Mesothelial cell of epicardium (in vitro differentiated cells): ENCODE results near the gene TMEM176B. TPM values are rescaled to one million over a fixed set of nuclear protein-coding genes. Genes with fewer than 3 reads are reported as not detected.
A peak's percentile ranks its signal among the peaks of the same experiment; 100 is the strongest.

Source experiments
- DNase-seq, 2 experiments: peaks; one replicate each; pipeline ENCODE4 v3.0.0; 2021; ENCODE audit warnings: low spot score in 2 of 2; ENCODE audit not compliant: unreplicated experiment in 2 of 2
- H3K27ac Mint-ChIP-seq: 2 replicates; pipeline ENCODE4 v1.8.0; 2021; ENCODE audit warnings: mixed read lengths
- H3K27me3 Mint-ChIP-seq: 2 replicates; pipeline ENCODE4 v1.8.0; 2021; ENCODE audit warnings: low read depth, mixed read lengths
- H3K36me3 Mint-ChIP-seq: 2 replicates; pipeline ENCODE4 v1.8.0; 2021; ENCODE audit warnings: mixed read lengths
- H3K4me1 Mint-ChIP-seq: 2 replicates; pipeline ENCODE4 v1.8.0; 2021; ENCODE audit warnings: mixed read lengths
- H3K4me3 Mint-ChIP-seq: 2 replicates; pipeline ENCODE4 v1.8.0; 2021; ENCODE audit warnings: mild to moderate bottlenecking, moderate library complexity, mixed read lengths
- H3K9me3 Mint-ChIP-seq: 2 replicates; pipeline ENCODE4 v1.8.0; 2021; ENCODE audit warnings: mixed read lengths
- total RNA-seq: library from RNA; stranded (reverse); gene quantifications from 3 replicates; pipeline ENCODE4 v1.2.1, GENCODE V29; 2021
- TF ChIP-seq, protein P1 (sequence below): fragments of 200-600 bp; sonication (generic); IDR thresholded peaks from one replicate; pipeline ENCODE4 v1.5.0; 2021; ENCODE audit warnings: antibody characterized with exemption; ENCODE audit not compliant: unreplicated experiment

The TMEM176B gene
- total RNA-seq, 1 donor from 2014 or later: 2.3 TPM

DNA sequence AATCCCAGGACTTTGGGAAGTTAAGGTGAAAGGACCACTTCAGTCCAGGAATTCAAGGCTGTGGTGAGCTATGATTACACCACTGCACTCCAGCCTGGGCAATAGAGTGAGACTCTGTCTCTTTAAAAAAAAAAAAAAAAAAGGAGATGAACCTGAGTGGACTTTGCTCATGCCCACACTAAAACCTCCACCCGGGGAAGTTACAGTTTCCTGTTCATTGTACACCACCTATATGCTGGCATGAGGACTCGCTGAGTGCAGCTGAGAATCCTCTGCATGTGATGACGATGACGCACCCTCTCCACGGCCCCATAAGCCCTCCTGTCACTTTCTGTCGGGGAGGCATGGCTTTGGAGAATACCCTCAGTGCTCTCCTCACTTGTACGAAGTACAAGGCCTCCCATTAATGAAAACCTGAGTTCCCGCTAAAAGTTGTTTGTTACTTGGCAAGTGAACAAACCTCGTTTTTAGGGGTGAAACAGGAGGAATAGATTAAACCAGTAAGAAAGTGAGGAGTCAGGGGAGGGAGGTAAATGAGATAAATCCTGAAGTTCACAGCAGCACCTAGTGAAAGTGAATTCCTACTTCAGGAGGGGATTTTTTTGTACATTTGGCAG, 15.9 kb downstream of the TMEM176B start:
- Mint-ChIP-seq H3K27ac (no peak overlapping the region), H3K36me3 (no peaks in the 10 kb centered on the region), H3K9me3 (no peaks in the 10 kb centered on the region), H3K27me3 (peaks cover 55% of the 10 kb centered on the region), H3K4me3 (no peak overlapping the region), H3K4me1 (peaks cover 27% of the 10 kb centered on the region)
- TF ChIP-seq, protein P1, sequence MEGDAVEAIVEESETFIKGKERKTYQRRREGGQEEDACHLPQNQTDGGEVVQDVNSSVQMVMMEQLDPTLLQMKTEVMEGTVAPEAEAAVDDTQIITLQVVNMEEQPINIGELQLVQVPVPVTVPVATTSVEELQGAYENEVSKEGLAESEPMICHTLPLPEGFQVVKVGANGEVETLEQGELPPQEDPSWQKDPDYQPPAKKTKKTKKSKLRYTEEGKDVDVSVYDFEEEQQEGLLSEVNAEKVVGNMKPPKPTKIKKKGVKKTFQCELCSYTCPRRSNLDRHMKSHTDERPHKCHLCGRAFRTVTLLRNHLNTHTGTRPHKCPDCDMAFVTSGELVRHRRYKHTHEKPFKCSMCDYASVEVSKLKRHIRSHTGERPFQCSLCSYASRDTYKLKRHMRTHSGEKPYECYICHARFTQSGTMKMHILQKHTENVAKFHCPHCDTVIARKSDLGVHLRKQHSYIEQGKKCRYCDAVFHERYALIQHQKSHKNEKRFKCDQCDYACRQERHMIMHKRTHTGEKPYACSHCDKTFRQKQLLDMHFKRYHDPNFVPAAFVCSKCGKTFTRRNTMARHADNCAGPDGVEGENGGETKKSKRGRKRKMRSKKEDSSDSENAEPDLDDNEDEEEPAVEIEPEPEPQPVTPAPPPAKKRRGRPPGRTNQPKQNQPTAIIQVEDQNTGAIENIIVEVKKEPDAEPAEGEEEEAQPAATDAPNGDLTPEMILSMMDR: no peak
- no peak for DNase-seq

DNA sequence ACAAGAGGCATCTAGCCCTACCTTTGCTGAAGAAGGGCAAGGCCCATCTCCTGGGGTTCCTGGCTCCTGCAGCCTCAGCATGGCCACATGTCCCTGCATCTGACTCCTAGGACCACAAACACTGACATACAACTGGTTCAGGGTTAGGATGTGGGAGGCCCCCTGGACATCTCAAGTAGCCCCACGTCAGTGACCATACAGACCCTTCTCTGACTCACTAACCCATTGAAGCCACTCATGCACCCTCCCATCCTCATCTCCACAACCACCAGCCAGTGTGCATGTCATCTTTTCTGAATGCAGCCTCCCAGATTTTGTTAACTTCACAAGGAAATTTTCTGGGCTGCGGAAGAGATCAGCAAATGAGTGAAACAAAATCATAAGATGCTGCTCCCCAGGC, 18.2 kb downstream of the TMEM176B start:
- no peaks in the 10 kb centered on the region for H3K9me3 Mint-ChIP-seq
- DNase-seq: no peak
- no peak overlapping the region for H3K4me3 Mint-ChIP-seq
- H3K27ac Mint-ChIP-seq: no peak overlapping the region
- H3K27me3 Mint-ChIP-seq: peaks cover 54% of the 10 kb centered on the region
- H3K4me1 Mint-ChIP-seq: peaks cover 16% of the 10 kb centered on the region
- H3K36me3 Mint-ChIP-seq: no peaks in the 10 kb centered on the region
- TF ChIP-seq, protein P1: no peak

DNA sequence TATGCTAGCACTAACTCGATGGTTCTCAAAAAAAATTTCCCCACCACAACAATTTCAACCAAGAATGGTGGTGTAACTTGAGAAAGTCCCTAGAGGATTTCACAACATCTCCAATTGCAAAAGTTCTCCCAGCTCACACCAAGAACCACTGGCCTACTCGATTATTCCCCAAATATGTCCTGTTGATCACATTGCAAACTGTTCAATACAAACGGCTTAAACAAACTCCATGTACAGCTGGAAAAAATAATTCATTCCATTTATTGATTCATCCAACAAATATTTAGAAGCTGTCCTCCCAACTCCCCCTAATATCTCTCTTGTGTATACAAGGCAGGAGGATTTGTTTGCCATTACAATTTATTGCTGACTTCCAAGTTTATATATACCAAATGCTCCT, 19.1 kb downstream of the TMEM176B start:
- H3K36me3 Mint-ChIP-seq: no peaks in the 10 kb centered on the region
- no peak overlapping the region for H3K4me3 Mint-ChIP-seq
- no peaks in the 10 kb centered on the region for H3K9me3 Mint-ChIP-seq
- TF ChIP-seq, protein P1: no peak
- peaks cover 14% of the 10 kb centered on the region for H3K4me1 Mint-ChIP-seq
- no peak for DNase-seq
- no peak overlapping the region for H3K27ac Mint-ChIP-seq
- peaks cover 55% of the 10 kb centered on the region for H3K27me3 Mint-ChIP-seq

DNA sequence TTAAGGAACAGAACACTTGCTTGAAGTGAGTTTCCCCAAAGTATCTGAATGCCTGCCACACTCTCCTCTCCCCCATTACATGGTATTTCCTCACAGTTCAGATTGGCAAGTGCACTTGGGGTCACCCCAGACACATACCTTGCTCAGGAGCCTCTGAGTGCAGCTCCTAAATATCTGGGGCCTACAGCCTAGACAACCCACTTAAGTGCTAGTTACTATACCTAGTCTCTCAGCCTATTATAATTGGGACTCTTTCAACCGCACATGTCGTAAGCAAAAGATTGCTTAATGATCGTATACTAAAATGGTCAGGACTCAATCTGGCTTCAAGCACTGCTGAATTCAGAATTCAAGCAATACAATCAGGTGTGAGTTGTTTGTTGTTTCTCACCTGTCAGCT, 19.9 kb downstream of the TMEM176B start:
- DNase-seq: no peak
- TF ChIP-seq, protein P1: no peak
- Mint-ChIP-seq H3K27ac (no peak overlapping the region), H3K27me3 (peaks cover 50% of the 10 kb centered on the region), H3K4me3 (no peak overlapping the region), H3K9me3 (no peaks in the 10 kb centered on the region), H3K4me1 (peaks cover 8% of the 10 kb centered on the region), H3K36me3 (no peaks in the 10 kb centered on the region)

DNA sequence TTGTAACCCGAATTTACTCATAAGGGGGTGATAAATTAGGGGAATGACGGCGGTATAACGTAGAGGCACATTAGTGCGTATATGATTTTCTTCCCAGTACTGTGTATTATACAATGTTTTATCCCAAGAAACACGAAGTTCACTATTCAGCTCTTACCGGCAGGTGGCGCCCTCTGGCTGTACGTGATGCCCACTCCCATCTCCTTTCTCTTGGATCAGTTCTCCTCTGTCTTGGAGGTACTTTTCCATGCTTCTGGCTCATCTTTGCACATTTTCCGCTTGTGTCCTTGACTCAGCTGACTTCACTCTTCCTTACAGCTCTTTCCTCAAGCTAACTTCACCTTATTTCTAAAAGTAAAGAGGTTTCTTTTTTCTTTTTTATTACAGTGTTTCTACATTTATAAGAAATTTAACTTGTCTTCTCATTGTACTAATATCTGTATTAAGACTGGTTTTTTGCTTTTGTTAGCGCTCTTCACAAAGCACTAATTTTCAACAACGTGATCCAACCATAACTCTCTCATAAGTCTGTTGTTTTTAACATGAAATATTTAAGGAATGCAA, 21.3 kb downstream of the TMEM176B start:
- H3K4me1 Mint-ChIP-seq: peaks cover 4% of the 10 kb centered on the region
- peaks cover 5% of the 10 kb centered on the region for H3K9me3 Mint-ChIP-seq
- DNase-seq: peak; percentile 62 to 90
- TF ChIP-seq, protein P1: peak; percentile 88
- no peak overlapping the region for H3K4me3 Mint-ChIP-seq
- no peaks in the 10 kb centered on the region for H3K36me3 Mint-ChIP-seq
- no peak overlapping the region for H3K27ac Mint-ChIP-seq
- peaks cover 42% of the 10 kb centered on the region for H3K27me3 Mint-ChIP-seq
